Stomach (tissue), 9 donors: ENCODE measurements around the gene THUMPD2. TPM values are rescaled to one million over a fixed set of nuclear protein-coding genes. Genes with fewer than 3 reads are reported as not detected.

ENCODE experiments used
- DNase-seq, 2 donors: peaks; one replicate each; pipeline versions ENCODE4 v3.0.0 to v3.0.0-alpha.2; 2013 to 2019
- H3K27ac ChIP-seq, 5 donors: fragments of 200-600 bp in 4 of 5; sonication (generic) in 4 of 5; one replicate each; pipeline ENCODE4 v1.5.1; 2013 to 2019; ENCODE audit warnings: mild to moderate bottlenecking in 1 of 5, moderate library complexity in 1 of 5
- H3K27me3 ChIP-seq, 3 donors: fragments of 200-600 bp; sonication (generic); one replicate each; pipeline ENCODE4 v1.5.1; 2017 to 2019; ENCODE audit warnings: mixed run types in 1 of 3
- H3K36me3 ChIP-seq, 4 donors: fragments of 200-600 bp; sonication (generic); 1 replicate in 3 of 4; 2 replicates in 1 of 4; pipeline ENCODE4 v1.5.1; 2016 to 2019
- H3K4me1 ChIP-seq, 4 donors: fragments of 200-600 bp; sonication (generic); one replicate each; pipeline ENCODE4 v1.5.1; 2016 to 2019
- H3K4me3 ChIP-seq, 4 donors: fragments of 200-600 bp; sonication (generic) in 3 of 4; one replicate each; pipeline ENCODE4 v1.5.1; 2016 to 2019; ENCODE audit warnings: mild to moderate bottlenecking in 1 of 4
- H3K9me3 ChIP-seq, 4 donors: fragments of 200-600 bp; sonication (generic); one replicate each; pipeline ENCODE4 v1.5.1; 2016 to 2019
- CTCF ChIP-seq, 7 experiments: fragments of 450-650 bp in 4 of 7; fragments of 200-600 bp in 3 of 7; sonication (generic) in 3 of 7; IDR thresholded peaks; one replicate each; pipeline ENCODE4 v1.5.1; 2016 to 2019; ENCODE audit warnings: antibody characterized with exemption in 7 of 7, control low read depth in 2 of 7, mild to moderate bottlenecking in 1 of 7
- EP300 ChIP-seq: sonication (generic); formaldehyde crosslinking; IDR thresholded peaks from one replicate; pipeline ENCODE4 v1.6.1; 2017; ENCODE audit warnings: antibody characterized with exemption
- POLR2A ChIP-seq, 4 donors: fragments of 450-650 bp; IDR thresholded peaks; one replicate each; pipeline ENCODE4 v1.6.1; 2016; ENCODE audit warnings: antibody characterized with exemption in 4 of 4, control low read depth in 2 of 4, mild to moderate bottlenecking in 1 of 4, moderate library complexity in 1 of 4
- POLR2AphosphoS5 ChIP-seq, 3 donors: sonication (generic); formaldehyde crosslinking; IDR thresholded peaks; one replicate each; pipeline ENCODE4 v1.6.1; 2016; ENCODE audit warnings: antibody characterized with exemption in 3 of 3
- WGBS, 5 donors: extraction: QIAGEN DNeasy Blood & Tissue Kit in 3 of 5; methylation state at CpG; one replicate each; pipeline versions ENCODE4 v1.1.5 to v1.1.7; 2013 to 2018; 5-methylcytosine and 5-hydroxymethylcytosine counted together
- intact Hi-C: fragments of 100-400 bp; cut with DNase I; formaldehyde crosslinking; loops from one replicate; pipeline ENCODE4 v1.15.1; 2023; ENCODE audit warnings: low total_unique reads
- polyA plus RNA-seq, 3 donors: library from polyadenylated mRNA; stranded (reverse); fragments of 200-250 nt; gene quantifications; one replicate each; pipeline ENCODE4 v1.2.3, GENCODE V29; 2013
- total RNA-seq, 5 donors: library from RNA; depleted of rRNA; stranded (reverse); fragments of >200 nt; gene quantifications; one replicate each; pipeline versions ENCODE4 v1.1.0 to v1.2.3, GENCODE V29; 2014 to 2016
- donor health status: healthy with polysubstance abuse.
- donor health status: Bipolar disorder and iron deficiency.
- donor health status: healthy.

THUMPD2 gene
- total and polyA plus RNA-seq, 8 donors, result 4.3 to 30.1 (median 11.0) TPM

DNA sequence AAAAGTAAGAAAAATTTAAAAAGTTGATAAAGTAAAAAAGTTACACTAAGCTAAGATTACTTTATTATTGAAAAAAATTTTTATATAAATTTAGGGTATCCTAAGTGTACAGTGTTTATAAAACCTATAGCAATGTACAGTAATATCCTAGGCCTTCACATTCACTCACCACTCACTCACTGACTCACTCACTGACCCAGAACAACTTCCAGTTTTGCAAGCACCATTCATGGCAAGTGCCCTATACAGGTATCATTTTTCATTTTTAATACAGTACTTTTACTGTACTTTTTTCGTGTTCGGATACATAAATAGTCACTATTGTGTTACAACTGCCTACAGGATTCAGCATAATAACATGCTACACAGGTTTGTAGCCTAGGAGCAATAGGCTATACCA lies 8.9 kb upstream of the THUMPD2 start:
- Histone ChIP-seq H3K27ac (no peak overlapping the region), H3K4me1 (no peaks in the 10 kb centered on the region), H3K36me3 (no peaks in the 10 kb centered on the region), H3K27me3 (no peaks in the 10 kb centered on the region), H3K4me3 (no peak overlapping the region), H3K9me3 (peaks cover 0 to 13% (median 4%) of the 10 kb centered on the region in 4 donors)
- intact Hi-C loops, result no loop called here
- DNase-seq, result no peak
- WGBS, 5 donors, result 80 to 95% (median 90%) methylated on average over 2 of the region's 2 CpGs
- TF ChIP-seq EP300 (no peak), POLR2AphosphoS5 (IDR thresholded peaks at IDR 0.05) (no peak), POLR2A (IDR thresholded peaks at IDR 0.05) (no peak)

DNA sequence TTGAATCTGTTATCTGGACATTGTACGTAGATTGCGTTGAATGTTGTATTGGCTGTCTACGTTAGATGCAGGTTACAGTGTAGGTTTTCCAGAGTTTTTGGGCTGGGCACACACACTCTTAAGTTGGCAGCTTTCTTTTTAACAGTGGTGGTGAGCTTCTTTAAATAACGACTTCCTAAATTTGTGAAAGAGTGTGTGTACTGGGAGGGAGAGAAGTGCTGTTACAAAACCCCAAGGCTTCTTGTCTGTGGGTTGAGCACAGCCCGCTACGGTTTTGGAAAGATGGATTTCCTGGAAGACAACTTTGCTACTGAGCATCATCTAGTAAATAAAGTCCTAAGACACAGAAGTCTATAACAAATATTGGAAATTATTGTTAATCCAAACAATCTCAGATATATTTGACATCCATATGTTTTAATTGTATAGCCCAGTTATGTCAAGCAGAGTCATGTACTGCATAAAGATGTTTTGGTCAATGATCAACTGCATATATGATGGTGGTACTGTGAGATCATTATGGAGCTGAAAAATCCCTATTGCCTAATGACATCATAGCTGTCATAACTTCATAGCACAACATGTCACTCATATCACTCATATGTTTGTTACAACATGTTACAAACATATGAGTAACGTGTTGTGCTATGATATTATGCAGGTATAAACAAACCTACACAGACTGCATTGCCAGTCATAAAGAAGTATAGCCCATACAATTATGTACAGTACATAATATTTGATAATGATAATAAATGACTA lies 7.9 kb upstream of the THUMPD2 start:
- DNase-seq, result no peak
- no peak for TF ChIP-seq EP300
- TF ChIP-seq POLR2AphosphoS5 (IDR thresholded peaks at IDR 0.05), result no peak
- TF ChIP-seq CTCF (IDR thresholded peaks at IDR 0.05), result no peak
- TF ChIP-seq POLR2A (IDR thresholded peaks at IDR 0.05), result no peak
- 76 to 87% (median 84%) methylated on average over 7 of the region's 7 CpGs for WGBS, 5 donors
- no peak overlapping the region for H3K4me3 ChIP-seq
- peaks cover 0 to 13% (median 4%) of the 10 kb centered on the region in 4 donors for H3K9me3 ChIP-seq
- H3K27me3 ChIP-seq, result no peaks in the 10 kb centered on the region
- H3K36me3 ChIP-seq, result no peaks in the 10 kb centered on the region
- H3K4me1 ChIP-seq, result no peaks in the 10 kb centered on the region
- intact Hi-C loops, result no loop called here
- H3K27ac ChIP-seq, result no peak overlapping the region

GRCh38 chr2:39782591-39782990 lies 3.5 kb upstream of the THUMPD2 start:
- intact Hi-C loops, result no loop called here

GRCh38 chr2:39781697-39782096 lies 2.6 kb upstream of the THUMPD2 start:
- Histone ChIP-seq H3K9me3 (no peaks in the 10 kb centered on the region), H3K36me3 (no peaks in the 10 kb centered on the region), H3K4me3 (no peak overlapping the region), H3K4me1 (peaks cover 4 to 34% (median 21%) of the 10 kb centered on the region in 4 donors), H3K27ac (no peak overlapping the region), H3K27me3 (no peaks in the 10 kb centered on the region)
- 68 to 97% (median 91%) methylated on average over 1 of the region's 1 CpG for WGBS, 5 donors
- no peak for DNase-seq
- intact Hi-C loops, result no loop called here
- TF ChIP-seq CTCF (IDR thresholded peaks at IDR 0.05), result no peak
- TF ChIP-seq EP300, result no peak

More at GRCh38 chr2:39782591-39782990, 3.5 kb upstream of the THUMPD2 start:
- TF ChIP-seq EP300 (no peak), POLR2AphosphoS5 (IDR thresholded peaks at IDR 0.05) (no peak), CTCF (IDR thresholded peaks at IDR 0.05) (no peak), POLR2A (IDR thresholded peaks at IDR 0.05) (no peak)
- no peak for DNase-seq
- H3K27ac ChIP-seq, result no peak overlapping the region
- no peaks in the 10 kb centered on the region for H3K9me3 ChIP-seq
- H3K4me1 ChIP-seq, result peaks cover 4 to 25% (median 15%) of the 10 kb centered on the region in 4 donors
- H3K4me3 ChIP-seq, result no peak overlapping the region
- 44 to 94% (median 49%) methylated on average over 2 of the region's 2 CpGs for WGBS, 5 donors
- no peaks in the 10 kb centered on the region for H3K36me3 ChIP-seq
- H3K27me3 ChIP-seq, result no peaks in the 10 kb centered on the region
